Measurements from ENCODE around the gene OSCAR.

OSCAR gene, protein sequence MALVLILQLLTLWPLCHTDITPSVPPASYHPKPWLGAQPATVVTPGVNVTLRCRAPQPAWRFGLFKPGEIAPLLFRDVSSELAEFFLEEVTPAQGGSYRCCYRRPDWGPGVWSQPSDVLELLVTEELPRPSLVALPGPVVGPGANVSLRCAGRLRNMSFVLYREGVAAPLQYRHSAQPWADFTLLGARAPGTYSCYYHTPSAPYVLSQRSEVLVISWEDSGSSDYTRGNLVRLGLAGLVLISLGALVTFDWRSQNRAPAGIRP

DNA sequence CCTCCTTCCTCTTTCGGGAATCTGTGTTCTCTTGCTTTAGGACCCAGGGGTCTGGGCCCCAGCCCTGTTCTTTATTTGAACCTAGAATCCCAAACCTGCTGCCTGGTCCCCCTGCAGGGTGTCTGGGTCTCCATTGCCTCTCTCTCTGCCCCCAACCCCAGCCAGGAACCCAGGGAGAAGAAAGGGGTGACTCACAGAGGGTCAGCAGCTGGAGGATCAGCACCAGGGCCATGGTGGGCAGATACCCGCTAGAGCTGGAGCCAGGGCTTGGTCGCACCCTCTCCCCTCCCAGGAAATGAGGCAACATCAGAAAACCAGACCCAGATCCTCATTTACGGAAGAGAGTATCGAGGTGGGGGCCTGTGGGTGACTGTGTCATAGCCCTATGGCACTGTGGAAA, at the start of gene OSCAR:
TSS of gene OSCAR (minus strand) at position 243 of the 400 bp plus-strand sequence. CDS start at position 232, 11 bp downstream.
- Histone ChIP-seq H3K27me3 (replicated peaks) (no peaks in the 10 kb centered on the region), H3K4me3 (ENCODE audit: low read depth, low read length) (no peak within 1 kb of the TSS), H3K36me3 (replicated peaks) (peaks cover 3% of the 10 kb centered on the region), H3K27ac (no peak within 1 kb of the TSS)
- TF ChIP-seq, protein P1, sequence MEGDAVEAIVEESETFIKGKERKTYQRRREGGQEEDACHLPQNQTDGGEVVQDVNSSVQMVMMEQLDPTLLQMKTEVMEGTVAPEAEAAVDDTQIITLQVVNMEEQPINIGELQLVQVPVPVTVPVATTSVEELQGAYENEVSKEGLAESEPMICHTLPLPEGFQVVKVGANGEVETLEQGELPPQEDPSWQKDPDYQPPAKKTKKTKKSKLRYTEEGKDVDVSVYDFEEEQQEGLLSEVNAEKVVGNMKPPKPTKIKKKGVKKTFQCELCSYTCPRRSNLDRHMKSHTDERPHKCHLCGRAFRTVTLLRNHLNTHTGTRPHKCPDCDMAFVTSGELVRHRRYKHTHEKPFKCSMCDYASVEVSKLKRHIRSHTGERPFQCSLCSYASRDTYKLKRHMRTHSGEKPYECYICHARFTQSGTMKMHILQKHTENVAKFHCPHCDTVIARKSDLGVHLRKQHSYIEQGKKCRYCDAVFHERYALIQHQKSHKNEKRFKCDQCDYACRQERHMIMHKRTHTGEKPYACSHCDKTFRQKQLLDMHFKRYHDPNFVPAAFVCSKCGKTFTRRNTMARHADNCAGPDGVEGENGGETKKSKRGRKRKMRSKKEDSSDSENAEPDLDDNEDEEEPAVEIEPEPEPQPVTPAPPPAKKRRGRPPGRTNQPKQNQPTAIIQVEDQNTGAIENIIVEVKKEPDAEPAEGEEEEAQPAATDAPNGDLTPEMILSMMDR (IDR thresholded peaks at IDR 0.05; ENCODE audit: low read depth, low read length, missing control alignments), result no peak
- no peak for DNase-seq
- in situ Hi-C loops (cut with HindIII; ENCODE audit: low pct_ligation_motif_present, low sequenced_read_pairs), result no loop called here

DNA sequence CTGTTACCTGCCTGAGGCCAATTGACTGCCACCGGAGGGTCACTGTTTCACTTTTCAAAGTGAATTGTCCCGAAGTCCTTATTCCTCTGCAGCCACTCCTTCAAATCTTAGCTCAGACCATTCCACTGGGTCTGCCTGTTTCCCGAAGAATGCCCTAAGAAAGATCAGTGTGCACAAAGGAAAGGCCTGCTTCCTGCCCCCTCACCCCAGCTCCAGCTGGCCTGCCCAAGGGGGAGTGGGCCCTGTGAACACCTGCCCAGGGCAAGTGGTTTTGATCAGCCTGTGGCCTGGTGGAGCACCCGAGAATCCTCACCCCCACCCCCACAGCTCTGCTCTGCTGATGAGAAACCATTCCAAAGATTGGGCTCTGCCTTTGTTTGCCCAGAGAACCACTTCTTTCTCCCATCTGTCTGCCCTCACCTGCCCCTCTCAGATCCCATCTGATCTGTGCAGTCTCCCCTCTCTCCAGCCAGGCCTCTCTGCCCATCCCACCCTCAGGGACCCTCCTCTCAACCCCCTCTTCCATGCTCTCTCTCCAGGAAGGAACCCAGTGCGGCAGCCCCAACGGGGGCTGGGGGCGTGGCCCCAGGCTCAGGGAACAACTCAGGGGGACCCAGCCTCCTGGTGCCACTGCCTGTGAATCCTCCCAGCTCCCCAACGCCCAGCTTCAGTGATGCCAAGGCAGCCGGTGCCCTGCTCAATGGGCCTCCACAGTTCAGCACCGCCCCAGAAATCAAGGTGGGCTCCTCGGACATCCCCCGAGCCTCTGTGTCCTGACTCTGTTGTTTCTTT, 48.6 kb upstream of the OSCAR start:
- Histone ChIP-seq H3K4me3 (ENCODE audit: low read depth, low read length) (no peak overlapping the region), H3K27ac (no peak overlapping the region), H3K36me3 (replicated peaks) (peaks cover 88% of the 10 kb centered on the region), H3K27me3 (replicated peaks) (no peaks in the 10 kb centered on the region)
- in situ Hi-C loops (cut with HindIII; ENCODE audit: low pct_ligation_motif_present, low sequenced_read_pairs), result no loop called here
- no peak for DNase-seq
- TF ChIP-seq, protein P1 (IDR thresholded peaks at IDR 0.05; ENCODE audit: low read depth, low read length, missing control alignments), result no peak

DNA sequence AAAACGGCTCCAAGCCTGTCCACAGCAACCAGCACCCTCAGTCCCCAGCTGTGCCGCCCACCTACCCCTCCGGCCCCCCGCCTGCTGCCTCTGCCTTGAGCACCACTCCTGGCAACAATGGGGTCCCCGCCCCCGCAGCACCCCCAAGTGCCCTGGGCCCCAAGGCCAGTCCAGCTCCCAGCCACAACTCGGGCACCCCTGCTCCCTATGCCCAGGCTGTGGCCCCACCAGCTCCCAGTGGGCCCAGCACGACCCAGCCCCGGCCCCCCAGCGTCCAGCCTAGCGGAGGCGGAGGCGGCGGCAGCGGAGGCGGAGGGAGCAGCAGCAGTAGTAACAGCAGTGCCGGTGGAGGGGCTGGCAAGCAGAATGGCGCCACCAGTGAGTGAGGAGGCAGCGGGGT, 47.6 kb upstream of the OSCAR start:
- in situ Hi-C loops (cut with HindIII; ENCODE audit: low pct_ligation_motif_present, low sequenced_read_pairs), result no loop called here
- Histone ChIP-seq H3K27me3 (replicated peaks) (no peaks in the 10 kb centered on the region), H3K36me3 (replicated peaks) (peaks cover 88% of the 10 kb centered on the region), H3K4me3 (ENCODE audit: low read depth, low read length) (no peak overlapping the region), H3K27ac (no peak overlapping the region)
- no peak for DNase-seq
- TF ChIP-seq, protein P1 (IDR thresholded peaks at IDR 0.05; ENCODE audit: low read depth, low read length, missing control alignments), result no peak

DNA sequence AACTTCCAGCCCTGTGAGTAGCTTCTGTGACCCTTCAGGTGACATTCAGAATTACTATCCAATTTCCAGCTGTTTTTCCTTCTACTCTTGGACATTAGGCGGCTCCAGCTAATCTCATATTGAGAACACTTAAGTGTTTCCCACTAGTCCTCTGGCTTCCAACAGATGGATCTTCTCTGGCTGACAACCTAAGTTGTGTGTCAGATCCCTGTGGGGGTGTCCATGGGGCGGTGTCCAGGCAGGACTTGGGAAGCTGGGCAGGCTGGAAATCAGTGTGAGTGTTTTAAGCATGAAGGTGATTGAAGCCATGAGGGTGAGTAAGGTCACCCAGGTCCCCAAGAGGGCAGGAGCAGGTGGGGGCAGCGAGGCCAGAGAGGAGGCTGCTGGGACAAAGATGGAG, 47.1 kb upstream of the OSCAR start:
- TF ChIP-seq, protein P1 (IDR thresholded peaks at IDR 0.05; ENCODE audit: low read depth, low read length, missing control alignments), result no peak
- in situ Hi-C loops (cut with HindIII; ENCODE audit: low pct_ligation_motif_present, low sequenced_read_pairs), result no loop called here
- peaks cover 88% of the 10 kb centered on the region for H3K36me3 ChIP-seq (replicated peaks)

DNA sequence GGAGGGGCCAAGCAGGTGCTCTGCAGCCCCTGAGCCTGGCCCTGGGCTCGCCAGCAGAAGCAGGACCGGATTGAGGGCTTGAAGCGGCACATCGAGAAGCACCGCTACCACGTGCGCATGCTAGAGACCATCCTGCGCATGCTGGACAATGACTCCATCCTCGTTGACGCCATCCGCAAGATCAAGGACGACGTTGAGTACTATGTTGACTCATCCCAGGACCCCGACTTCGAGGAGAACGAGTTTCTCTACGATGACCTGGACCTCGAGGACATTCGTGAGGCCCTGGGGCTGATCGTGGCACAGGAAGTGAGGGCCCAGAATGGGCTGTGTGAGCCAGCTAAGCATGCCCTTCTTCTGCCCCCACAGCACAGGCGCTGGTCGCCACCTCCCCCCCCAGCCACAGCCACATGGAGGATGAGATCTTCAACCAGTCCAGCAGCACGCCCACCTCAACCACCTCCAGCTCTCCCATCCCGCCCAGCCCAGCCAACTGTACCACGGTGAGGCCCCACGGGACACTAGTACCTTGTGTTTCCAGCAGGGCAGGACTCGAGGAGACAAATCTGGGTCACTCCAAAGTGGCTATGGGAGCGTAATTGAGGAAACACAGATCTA, 45.0 kb upstream of the OSCAR start:
- Histone ChIP-seq H3K36me3 (replicated peaks) (peaks cover 72% of the 10 kb centered on the region), H3K4me3 (ENCODE audit: low read depth, low read length) (no peak overlapping the region), H3K27me3 (replicated peaks) (no peaks in the 10 kb centered on the region), H3K27ac (no peak overlapping the region)
- TF ChIP-seq, protein P1 (IDR thresholded peaks at IDR 0.05; ENCODE audit: low read depth, low read length, missing control alignments), result no peak
- no peak for DNase-seq
- in situ Hi-C loops (cut with HindIII; ENCODE audit: low pct_ligation_motif_present, low sequenced_read_pairs), result no loop called here

More for the DNA sequence above, 47.1 kb upstream of the OSCAR start:
- H3K27ac ChIP-seq, result no peak overlapping the region
- no peak overlapping the region for H3K4me3 ChIP-seq (ENCODE audit: low read depth, low read length)
- DNase-seq, result no peak
- H3K27me3 ChIP-seq (replicated peaks), result no peaks in the 10 kb centered on the region

All from brain microvascular endothelial cell (primary cell).